Ramos (cell line): ENCODE measurements around the gene EPHB6.

Experiments
- in situ Hi-C: fragments of 300-500 bp; cut with MboI; formaldehyde crosslinking; loops from one replicate; pipeline ENCODE4 v1.14.3; 2022; ENCODE audit warnings: low sequenced_read_pairs; ENCODE audit not compliant: unreplicated experiment

EPHB6 gene

DNA sequence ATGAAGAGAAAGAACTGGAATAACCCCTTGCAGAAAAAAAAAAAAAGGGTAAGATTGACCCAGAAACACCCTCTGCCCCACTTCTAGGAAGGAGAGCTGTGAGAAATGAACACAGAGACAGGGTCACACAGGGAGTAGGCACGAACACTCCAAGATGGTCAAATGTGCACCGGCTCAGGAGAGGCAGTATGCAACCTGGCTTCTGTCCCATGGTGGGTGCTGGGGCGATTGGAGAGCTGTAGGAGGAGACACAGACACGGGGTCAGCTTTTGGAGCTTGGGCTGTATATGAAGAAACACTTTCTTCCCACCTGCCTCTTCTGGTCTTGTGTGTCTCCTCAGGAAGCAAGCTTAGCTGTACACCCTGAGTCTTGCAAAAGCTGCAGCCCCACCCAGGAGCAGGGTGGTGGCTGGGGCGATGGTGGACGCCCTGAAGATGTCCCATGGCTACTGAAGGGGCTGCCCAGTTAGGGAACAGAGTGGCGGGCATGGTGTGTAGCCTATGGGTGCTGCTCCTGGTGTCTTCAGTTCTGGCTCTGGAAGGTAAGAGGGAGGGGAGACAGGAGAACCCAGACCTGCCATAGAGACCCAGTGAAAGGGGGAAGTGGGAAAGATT is 8.0 kb downstream of the EPHB6 start:
- in situ Hi-C loops, result no loop called here

DNA sequence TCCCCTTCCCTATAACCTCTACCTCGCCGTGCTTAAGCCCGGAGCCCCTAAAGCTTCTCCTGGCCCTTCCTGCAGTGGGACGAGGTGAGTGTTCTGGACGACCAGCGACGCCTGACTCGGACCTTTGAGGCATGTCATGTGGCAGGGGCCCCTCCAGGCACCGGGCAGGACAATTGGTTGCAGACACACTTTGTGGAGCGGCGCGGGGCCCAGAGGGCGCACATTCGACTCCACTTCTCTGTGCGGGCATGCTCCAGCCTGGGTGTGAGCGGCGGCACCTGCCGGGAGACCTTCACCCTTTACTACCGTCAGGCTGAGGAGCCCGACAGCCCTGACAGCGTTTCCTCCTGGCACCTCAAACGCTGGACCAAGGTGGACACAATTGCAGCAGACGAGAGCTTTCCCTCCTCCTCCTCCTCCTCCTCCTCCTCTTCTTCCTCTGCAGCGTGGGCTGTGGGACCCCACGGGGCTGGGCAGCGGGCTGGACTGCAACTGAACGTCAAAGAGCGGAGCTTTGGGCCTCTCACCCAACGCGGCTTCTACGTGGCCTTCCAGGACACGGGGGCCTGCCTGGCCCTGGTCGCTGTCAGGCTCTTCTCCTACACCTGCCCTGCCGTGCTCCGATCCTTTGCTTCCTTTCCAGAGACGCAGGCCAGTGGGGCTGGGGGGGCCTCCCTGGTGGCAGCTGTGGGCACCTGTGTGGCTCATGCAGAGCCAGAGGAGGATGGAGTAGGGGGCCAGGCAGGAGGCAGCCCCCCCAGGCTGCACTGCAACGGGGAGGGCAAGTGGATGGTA is 9.2 kb downstream of the EPHB6 start:
- in situ Hi-C loops, result no loop called here

DNA sequence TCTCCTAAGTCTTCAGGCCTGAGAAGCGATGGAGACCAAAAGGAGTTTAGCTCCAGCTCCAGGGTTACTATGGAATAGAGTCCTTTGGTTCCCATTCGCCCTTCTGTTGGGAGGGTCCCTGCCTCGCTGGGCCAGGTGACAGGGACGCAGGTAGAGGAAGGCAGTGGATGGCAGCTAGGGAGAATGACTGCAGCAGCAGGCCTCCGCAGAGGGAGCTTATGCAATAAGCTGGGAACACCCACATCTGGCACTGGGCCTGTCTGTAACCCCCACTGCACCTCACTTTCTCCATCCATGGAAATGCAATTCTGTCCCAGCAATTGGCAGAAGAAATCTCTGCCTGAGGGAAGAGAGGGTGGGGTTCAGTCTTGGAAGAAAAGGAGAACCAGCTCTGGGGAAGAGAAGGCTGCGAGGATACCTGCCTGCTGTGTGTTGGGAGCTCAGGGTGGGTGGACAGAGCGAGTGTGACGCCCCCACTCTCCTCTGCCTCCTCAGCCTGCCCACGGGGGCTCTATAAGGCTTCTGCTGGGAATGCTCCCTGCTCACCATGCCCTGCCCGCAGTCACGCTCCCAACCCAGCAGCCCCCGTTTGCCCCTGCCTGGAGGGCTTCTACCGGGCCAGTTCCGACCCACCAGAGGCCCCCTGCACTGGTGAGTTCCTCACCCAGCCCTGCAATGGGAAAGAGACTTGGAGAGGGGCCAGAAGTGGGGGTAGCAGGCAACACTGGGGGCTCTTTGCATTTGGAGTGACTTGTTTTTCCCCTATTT is 10.3 kb downstream of the EPHB6 start:
- in situ Hi-C loops, result no loop called here

GRCh38 chr7:142865766-142866165 is 10.9 kb downstream of the EPHB6 start:
- in situ Hi-C loops, result no loop called here

GRCh38 chr7:142866361-142867096 is 11.7 kb downstream of the EPHB6 start:
- in situ Hi-C loops, result no loop called here

DNA sequence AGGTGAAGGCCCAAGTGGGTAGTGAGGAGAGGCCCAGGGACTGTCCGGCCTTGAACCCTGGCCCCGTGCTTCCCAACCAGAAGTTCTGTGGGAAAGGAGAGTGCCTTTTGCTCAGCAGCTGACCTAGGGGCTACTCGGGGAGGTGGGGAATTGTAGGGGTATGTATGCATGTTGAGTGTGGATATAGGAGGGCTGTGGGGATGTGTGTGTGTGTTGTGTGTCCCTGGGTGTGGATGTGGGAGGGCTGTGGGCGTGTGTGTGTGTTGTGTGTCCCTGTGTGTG is 12.2 kb downstream of the EPHB6 start:
- in situ Hi-C loops, result no loop called here

GRCh38 chr7:142867398-142868187 is 12.7 kb downstream of the EPHB6 start:
- in situ Hi-C loops, result no loop called here

- in situ Hi-C loops, result no loop called here
Observed at GRCh38 chr7:142868188-142868985, 13.5 kb downstream of the EPHB6 start.

GRCh38 chr7:142868986-142869415 is 14.1 kb downstream of the EPHB6 start:
- in situ Hi-C loops, result no loop called here

- in situ Hi-C loops, result no loop called here
Observed at GRCh38 chr7:142869434-142869833, 14.6 kb downstream of the EPHB6 start.

DNA sequence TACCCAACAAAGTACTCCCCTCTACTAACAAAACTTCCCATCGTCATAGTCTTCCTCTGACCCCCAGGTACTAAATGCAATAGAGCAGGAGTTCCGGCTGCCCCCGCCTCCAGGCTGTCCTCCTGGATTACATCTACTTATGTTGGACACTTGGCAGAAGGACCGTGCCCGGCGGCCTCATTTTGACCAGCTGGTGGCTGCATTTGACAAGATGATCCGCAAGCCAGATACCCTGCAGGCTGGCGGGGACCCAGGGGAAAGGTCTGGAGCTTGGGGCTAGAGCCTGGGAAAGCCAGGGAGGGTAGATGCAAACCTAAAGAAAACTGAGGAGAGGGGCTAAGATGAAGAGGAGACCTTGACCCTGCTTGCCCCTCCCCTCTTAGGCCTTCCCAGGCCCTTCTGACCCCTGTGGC is 15.3 kb downstream of the EPHB6 start:
- in situ Hi-C loops, result loop anchor here (10.0 kb wide), 1 partner anchor 345 kb away; no protein-coding TSS in a partner anchor

DNA sequence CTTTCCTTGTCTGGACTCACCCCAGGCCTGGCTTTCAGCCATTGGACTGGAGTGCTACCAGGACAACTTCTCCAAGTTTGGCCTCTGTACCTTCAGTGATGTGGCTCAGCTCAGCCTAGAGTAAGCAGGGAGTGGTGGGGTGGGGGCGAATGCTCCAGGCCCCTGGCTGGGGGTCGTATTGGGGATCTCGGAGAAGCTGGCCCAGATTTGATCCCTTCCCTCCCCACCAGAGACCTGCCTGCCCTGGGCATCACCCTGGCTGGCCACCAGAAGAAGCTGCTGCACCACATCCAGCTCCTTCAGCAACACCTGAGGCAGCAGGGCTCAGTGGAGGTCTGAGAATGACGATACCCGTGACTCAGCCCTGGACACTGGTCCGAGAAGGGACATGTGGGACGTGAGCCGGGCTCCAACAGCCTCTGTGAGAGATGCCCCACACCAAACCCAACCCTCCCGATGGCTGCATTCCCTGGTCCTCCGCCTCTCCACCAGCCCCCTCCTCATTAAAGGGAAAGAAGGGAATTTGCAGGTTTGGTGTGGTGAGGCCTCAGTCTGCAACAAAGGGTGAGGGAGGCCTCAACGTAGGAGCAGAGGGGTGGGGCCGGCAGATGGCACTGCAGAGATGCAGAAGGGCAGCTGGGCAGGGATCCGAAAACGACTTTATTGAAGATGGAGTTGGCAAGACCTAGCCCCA is 15.8 kb downstream of the EPHB6 start:
- in situ Hi-C loops, result loop anchor here (10.0 kb wide), 1 partner anchor 344 kb away; no protein-coding TSS in a partner anchor

DNA sequence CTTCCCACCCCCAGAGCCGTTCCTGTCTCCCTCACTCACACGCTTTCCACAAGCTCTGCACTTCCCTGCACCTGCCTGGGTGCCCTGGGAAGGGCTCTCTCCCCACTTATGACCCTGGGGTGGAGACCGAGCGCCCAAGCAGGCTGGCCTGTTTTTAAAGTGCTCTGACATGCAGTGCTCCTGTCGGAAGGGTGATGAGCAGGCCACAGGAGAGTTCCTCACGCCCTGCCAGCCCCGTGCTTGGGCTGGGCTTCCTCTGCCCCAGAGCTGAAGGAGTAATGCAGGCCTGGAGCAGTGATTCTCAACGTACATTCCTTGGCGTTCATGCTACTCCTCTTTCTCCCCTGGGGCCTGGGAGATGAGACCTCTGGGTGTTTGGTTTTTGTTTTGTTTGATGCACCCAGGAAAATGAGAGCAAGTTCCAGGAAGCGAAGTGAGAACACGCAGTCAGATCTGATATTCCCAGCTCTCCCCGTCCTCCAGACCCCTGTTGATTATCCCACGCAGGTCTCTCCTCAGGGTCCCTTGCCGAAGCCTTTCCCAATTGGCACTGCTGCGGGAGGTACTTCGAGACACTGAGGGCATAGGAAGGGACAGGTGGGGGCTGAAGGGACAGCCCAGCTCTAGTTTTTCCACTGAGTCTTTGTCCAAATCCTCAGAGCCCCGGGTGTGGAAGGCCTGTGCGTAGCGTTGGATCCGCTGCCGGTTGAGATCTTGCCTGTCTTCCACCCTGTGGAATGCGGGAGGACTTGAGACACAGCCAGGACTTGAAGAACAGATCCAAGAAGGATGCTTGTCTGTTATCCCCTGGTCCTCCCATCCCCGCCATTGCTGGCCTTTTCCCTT is 16.6 kb downstream of the EPHB6 start:
- in situ Hi-C loops, result loop anchor here (10.0 kb wide), 1 partner anchor 343 kb away; no protein-coding TSS in a partner anchor

DNA sequence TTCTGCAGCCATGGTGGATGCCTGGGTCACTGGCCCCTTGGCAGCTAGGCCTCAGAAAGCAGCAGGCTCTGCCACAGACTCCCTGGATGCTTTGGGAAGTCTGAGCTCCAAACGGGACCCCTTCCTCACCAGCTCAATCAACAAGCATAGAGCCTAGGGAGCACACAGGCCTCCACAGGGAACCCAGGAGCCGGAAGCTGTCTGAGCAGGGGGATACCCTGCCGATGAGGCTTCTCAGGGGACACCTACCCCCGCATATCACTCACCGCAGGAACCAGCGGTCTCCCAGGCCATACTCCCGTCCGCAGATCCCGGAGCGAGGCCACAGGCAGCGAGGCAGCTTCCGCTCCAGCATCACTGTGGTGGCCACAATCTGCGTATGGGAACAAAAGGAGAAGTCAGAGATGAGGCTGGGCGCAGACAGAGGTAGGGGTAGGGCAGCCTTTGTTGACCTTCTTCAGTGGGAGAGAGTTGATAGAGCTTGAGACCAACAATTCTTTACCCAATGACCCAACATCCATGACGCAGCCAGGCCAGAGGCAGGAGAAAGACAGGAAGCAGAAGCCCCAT is 17.3 kb downstream of the EPHB6 start:
- in situ Hi-C loops, result loop anchor here (10.0 kb wide), 1 partner anchor 343 kb away; no protein-coding TSS in a partner anchor

DNA sequence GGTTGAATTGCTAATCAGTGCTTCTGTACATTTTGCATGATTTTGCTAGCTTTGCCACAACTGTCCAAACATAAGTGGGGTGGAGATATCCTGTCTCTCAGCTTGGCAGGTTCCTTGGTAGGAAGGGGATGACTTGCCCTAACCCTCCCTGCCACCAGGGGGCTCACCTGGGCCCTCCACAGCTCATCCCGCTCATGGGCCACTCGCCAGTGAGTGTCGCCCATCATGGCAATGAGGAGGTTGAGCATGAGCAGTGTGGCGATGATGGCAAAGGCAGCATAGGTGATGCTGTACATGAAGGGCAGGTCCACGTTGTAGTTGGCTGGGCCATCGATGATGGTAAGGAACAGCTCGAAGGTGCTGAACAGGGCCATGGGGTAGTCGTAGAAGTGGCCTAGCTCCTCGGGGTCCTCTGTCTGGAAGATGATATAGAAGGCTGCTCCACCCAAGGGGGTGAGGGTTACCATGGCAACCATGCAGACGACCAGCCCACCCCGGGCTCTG is 18.5 kb downstream of the EPHB6 start:
- in situ Hi-C loops, result loop anchor here (10.0 kb wide), 1 partner anchor 341 kb away; no protein-coding TSS in a partner anchor

DNA sequence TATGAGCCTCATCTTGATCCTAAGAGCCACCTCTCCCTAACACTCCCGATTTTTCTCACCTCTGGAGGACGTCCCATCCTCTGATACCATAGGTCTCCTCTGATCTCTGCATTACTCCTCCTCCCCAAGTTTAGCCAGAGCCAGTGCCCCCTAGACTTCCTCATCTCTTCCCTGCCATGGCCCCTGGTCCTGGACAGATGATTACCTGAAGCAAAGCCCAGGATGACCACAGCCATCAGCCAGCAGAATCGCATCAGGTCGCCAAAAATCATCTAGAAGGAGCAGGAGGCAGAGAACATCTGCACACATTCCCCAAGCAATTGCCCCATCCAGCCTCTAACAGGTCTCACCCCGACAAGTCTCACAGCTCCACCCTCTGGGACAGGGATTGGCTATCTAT is 19.0 kb downstream of the EPHB6 start:
- in situ Hi-C loops, result loop anchor here (10.0 kb wide), 1 partner anchor 341 kb away; no protein-coding TSS in a partner anchor

- in situ Hi-C loops, result loop anchor here (10.0 kb wide), 1 partner anchor 340 kb away; no protein-coding TSS in a partner anchor
Observed at GRCh38 chr7:142874409-142874808, 19.5 kb downstream of the EPHB6 start.
